ENCODE data around the gene OTULIN. TPM values are rescaled to one million over a fixed set of nuclear protein-coding genes. Genes with fewer than 3 reads are reported as not detected.

OTULIN gene
- total RNA-seq, 1 donor from 2014 or later = 12.8 TPM

DNA sequence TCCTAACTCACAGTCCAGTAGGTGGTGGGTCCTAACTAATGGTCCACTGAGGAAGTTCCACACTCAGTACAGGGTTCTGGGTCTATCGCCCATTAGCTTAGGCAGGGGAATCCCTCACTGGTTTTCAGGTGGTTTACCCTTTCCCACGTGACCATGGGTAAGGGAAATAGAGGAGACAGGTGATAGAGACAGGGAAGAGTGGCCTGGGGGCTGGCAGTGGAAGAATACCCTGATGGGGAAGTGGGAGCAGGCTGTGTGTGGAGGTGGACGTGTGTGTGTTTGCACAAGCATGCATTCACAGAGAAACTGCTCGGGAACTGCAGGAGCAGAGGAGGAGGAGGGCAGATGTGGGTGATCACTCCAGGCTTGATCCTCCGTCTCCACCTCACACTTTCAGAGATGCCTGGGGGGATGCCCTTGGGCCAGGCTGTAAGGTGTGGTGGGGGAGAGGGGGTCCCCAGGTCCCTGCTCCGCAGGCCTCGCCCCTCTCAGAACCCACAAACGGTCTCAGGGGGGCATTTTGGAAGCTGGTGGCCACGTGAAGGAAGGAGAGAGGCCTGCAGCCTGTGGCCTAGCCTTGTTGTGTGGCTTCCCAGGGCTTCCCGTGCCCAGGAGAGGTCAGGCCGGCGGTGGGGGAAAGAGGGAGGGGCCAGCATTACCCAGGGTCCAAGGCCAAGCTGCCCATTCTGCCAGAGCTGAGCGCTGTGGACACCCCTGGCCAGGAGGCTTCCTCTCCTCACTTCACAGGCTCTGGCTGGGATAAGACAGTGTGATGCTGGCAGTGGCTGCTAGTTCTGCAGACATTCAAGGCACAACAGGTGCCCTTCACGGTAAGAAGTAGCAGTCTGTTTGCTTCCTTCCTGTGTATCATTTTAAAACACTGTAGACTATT is 80.0 kb downstream of the OTULIN start:
- DNase-seq = no peak

DNA sequence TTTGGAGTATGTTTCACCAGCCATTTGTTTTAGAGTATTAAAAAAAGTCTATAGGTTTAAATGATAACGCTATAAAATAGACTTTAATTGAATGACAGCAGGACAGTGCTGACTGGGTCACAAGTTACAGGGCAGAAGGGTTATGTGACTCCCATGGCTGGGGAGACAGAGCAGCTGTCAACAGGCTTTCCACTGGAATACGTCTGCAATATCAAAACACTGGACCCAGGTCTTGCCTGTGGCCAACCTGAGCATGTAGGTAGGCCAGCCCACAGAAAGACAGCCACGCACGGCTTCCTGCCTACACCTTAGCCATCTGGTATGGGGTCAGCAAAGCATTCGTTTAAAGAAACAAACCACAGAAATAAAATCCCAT is 80.7 kb downstream of the OTULIN start:
- DNase-seq = no peak

DNA sequence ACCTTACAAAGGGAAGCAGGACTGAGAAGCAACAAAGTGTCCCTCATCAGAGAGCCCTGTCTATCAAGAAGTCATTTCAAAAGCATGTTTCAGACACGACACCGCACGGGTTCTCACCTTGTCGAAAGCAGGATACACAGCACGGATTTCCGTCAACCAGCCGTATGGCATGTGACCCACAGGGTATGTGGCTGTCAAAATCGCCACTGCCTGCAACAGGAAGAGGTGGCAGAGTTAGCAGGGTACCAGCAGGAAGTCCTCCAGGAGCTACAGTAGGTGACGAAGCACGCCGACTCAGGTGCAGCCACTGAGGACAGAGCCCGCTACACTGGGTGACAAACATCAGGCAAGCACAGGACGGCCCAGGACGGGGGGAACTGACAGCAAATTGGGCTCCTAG is 81.2 kb downstream of the OTULIN start:
- DNase-seq = no peak

DNA sequence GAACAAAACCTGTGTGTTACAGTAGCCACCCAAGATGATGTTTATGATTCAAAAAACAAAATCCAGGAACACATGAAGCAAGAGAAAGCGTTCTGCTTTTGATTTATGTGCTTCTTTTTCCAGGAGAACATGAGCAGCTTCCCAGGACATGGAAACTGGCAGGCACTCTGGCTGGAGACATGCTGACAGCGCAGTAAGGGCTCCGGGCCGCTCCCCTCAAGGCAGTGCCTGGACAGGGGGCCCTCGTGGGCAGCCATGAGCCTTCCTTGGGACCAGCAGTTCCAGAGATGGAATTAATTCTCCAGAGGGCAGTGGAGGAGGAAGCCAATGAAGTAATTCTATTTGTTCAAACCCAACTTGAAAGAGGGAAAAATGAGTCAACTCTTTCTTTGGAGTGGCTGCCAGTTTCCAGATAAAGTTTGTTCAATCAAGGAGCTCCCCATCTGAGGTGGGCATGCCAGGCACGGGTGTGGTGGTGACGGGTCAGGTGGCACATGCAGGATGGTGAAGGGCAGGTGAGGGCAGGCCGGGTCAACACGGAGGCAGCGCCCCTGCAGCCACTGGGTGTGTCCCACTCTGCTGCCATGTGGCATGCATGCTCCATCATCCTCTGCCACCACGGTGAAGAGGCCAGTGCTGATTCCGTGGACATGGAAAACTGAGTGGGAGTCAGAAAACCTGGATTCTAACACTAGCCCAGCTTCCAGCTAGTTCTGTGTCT is 83.8 kb downstream of the OTULIN start:
- DNase-seq = no peak

Other genes with a start within 250 kb of the OTULIN start
- 32.6 TPM for gene OTULINL, start 82.9 kb upstream of the OTULIN start, total RNA-seq
- 174 TPM for gene ANKH, start 207.1 kb downstream of the OTULIN start, total RNA-seq

Data from occipital lobe (tissue), 2 donors.